ENCODE data around the gene BCAS3. TPM values are rescaled to one million over a fixed set of nuclear protein-coding genes. Genes with fewer than 3 reads are reported as not detected.
A peak's percentile ranks its signal among the peaks of the same experiment; 100 is the strongest.

BCAS3 gene
- polyA plus RNA-seq, result 17.2 and 21.6 TPM in 2 replicates
- 76.7 and 87.4 TPM in 2 replicates for polyA minus RNA-seq

GRCh38 chr17:60677308-60678117 is at the start of gene BCAS3:
Gene BCAS3 (plus strand): TSS chr17:60677851.
- TF ChIP-seq MXI1 (conservative IDR thresholded peaks at IDR 0.05; ENCODE audit: poor library complexity, severe bottlenecking) (peak; percentile 98), REST (IDR thresholded peaks at IDR 0.05; ENCODE audit: borderline replicate concordance) (peak; percentile 33), SMC3 (conservative IDR thresholded peaks at IDR 0.05; ENCODE audit: poor library complexity) (peak; percentile 8), TAF1 (IDR thresholded peaks at IDR 0.05; ENCODE audit: low read depth) (peak; percentile 70), EP300 (conservative IDR thresholded peaks at IDR 0.05; ENCODE audit: poor library complexity, severe bottlenecking) (peak; percentile 79), RAD21 (conservative IDR thresholded peaks at IDR 0.05) (no peak), POLR2AphosphoS5 (IDR thresholded peaks at IDR 0.05) (peak; percentile 89), EZH2 (IDR thresholded peaks at IDR 0.05; ENCODE audit: borderline replicate concordance, insufficient read depth, low read length, poor library complexity, severe bottlenecking) (no peak)
- no peaks in the 10 kb centered on the region for H3K27me3 ChIP-seq (ENCODE audit: insufficient read depth, low read depth, low read length)

GRCh38 chr17:60628252-60628889 is 49.3 kb upstream of the BCAS3 start:
- Histone ChIP-seq H3K4me2 (ENCODE audit: low read length) (no peak overlapping the region), H3K27me3 (ENCODE audit: insufficient read depth, low read depth, low read length) (no peaks in the 10 kb centered on the region), H3K27ac (ENCODE audit: low read length) (no peak overlapping the region), H3K9me3 (ENCODE audit: low read length) (no peaks in the 10 kb centered on the region), H3K9me2 (ENCODE audit: insufficient read depth, low read length) (no peaks in the 10 kb centered on the region), H3F3A (ENCODE audit: insufficient read depth, low read length, poor library complexity, severe bottlenecking) (no peaks in the 10 kb centered on the region), H2AFZ (ENCODE audit: low read depth, low read length) (no peak overlapping the region), H4K20me1 (ENCODE audit: insufficient read depth) (no peaks in the 10 kb centered on the region), H3K4me3 (ENCODE audit: low read length) (no peak overlapping the region), H3K36me3 (ENCODE audit: insufficient read depth, low read length) (no peaks in the 10 kb centered on the region), H3K9ac (ENCODE audit: low read length) (no peak overlapping the region), H3K79me2 (replicated peaks; ENCODE audit: insufficient read depth, low read length) (peaks cover 15% of the 10 kb centered on the region)
- TF ChIP-seq MXI1 (conservative IDR thresholded peaks at IDR 0.05; ENCODE audit: poor library complexity, severe bottlenecking) (no peak), EP300 (conservative IDR thresholded peaks at IDR 0.05; ENCODE audit: poor library complexity, severe bottlenecking) (no peak), REST (IDR thresholded peaks at IDR 0.05; ENCODE audit: borderline replicate concordance) (no peak), EZH2 (IDR thresholded peaks at IDR 0.05; ENCODE audit: borderline replicate concordance, insufficient read depth, low read length, poor library complexity, severe bottlenecking) (no peak), TAF1 (IDR thresholded peaks at IDR 0.05; ENCODE audit: low read depth) (no peak), POLR2AphosphoS5 (IDR thresholded peaks at IDR 0.05) (no peak), RAD21 (conservative IDR thresholded peaks at IDR 0.05) (no peak), SMC3 (conservative IDR thresholded peaks at IDR 0.05; ENCODE audit: poor library complexity) (no peak)
- TF ChIP-seq, protein P1, sequence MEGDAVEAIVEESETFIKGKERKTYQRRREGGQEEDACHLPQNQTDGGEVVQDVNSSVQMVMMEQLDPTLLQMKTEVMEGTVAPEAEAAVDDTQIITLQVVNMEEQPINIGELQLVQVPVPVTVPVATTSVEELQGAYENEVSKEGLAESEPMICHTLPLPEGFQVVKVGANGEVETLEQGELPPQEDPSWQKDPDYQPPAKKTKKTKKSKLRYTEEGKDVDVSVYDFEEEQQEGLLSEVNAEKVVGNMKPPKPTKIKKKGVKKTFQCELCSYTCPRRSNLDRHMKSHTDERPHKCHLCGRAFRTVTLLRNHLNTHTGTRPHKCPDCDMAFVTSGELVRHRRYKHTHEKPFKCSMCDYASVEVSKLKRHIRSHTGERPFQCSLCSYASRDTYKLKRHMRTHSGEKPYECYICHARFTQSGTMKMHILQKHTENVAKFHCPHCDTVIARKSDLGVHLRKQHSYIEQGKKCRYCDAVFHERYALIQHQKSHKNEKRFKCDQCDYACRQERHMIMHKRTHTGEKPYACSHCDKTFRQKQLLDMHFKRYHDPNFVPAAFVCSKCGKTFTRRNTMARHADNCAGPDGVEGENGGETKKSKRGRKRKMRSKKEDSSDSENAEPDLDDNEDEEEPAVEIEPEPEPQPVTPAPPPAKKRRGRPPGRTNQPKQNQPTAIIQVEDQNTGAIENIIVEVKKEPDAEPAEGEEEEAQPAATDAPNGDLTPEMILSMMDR (IDR thresholded peaks at IDR 0.05; ENCODE audit: poor library complexity, severe bottlenecking), result no peak

More at GRCh38 chr17:60677308-60678117, at the start of gene BCAS3:
- Histone ChIP-seq H3K27ac (ENCODE audit: low read length) (peak within 1 kb of the TSS; percentile 66), H3K9me3 (ENCODE audit: low read length) (no peaks in the 10 kb centered on the region), H3K79me2 (replicated peaks; ENCODE audit: insufficient read depth, low read length) (peaks cover 4% of the 10 kb centered on the region), H3F3A (ENCODE audit: insufficient read depth, low read length, poor library complexity, severe bottlenecking) (no peaks in the 10 kb centered on the region), H3K9ac (ENCODE audit: low read length) (peak within 1 kb of the TSS; percentile 81), H3K36me3 (ENCODE audit: insufficient read depth, low read length) (no peaks in the 10 kb centered on the region), H2AFZ (ENCODE audit: low read depth, low read length) (peak within 1 kb of the TSS; percentile 90), H4K20me1 (ENCODE audit: insufficient read depth) (no peaks in the 10 kb centered on the region), H3K4me2 (ENCODE audit: low read length) (peak within 1 kb of the TSS; percentile 89), H3K9me2 (ENCODE audit: insufficient read depth, low read length) (no peaks in the 10 kb centered on the region), H3K4me3 (ENCODE audit: low read length) (peak within 1 kb of the TSS; percentile 75)
